Esophagus squamous epithelium (tissue), 4 donors: Measurements from ENCODE around the gene TSG101.

Experiments
- CTCF ChIP-seq, 6 experiments: fragments of 450-650 bp in 4 of 6; fragments of 200-600 bp in 2 of 6; sonication (generic) in 2 of 6; IDR thresholded peaks; one replicate each; pipeline ENCODE4 v1.5.1; 2016 to 2019; ENCODE audit warnings: antibody characterized with exemption in 6 of 6, mild to moderate bottlenecking in 4 of 6, moderate library complexity in 4 of 6
- POLR2A ChIP-seq, 4 donors: fragments of 450-650 bp; IDR thresholded peaks; one replicate each; pipeline ENCODE4 v1.6.1; 2017; ENCODE audit warnings: antibody characterized with exemption in 4 of 4, mild to moderate bottlenecking in 4 of 4, moderate library complexity in 3 of 4

- TF ChIP-seq CTCF (IDR thresholded peaks at IDR 0.05) (no peak), POLR2A (IDR thresholded peaks at IDR 0.05) (no peak)
Observed at GRCh38 chr11:18566406-18566805, 39.7 kb upstream of the TSG101 start.
